UCSD-AML1 (cell line): Measurements from ENCODE around the gene KIF25.

ENCODE experiments used
- DNase-seq: peaks from one replicate; lab custom pipeline; 2025; ENCODE audit not compliant: unreplicated experiment; lab: John Stamatoyannopoulos, UW

The KIF25 gene, protein sequence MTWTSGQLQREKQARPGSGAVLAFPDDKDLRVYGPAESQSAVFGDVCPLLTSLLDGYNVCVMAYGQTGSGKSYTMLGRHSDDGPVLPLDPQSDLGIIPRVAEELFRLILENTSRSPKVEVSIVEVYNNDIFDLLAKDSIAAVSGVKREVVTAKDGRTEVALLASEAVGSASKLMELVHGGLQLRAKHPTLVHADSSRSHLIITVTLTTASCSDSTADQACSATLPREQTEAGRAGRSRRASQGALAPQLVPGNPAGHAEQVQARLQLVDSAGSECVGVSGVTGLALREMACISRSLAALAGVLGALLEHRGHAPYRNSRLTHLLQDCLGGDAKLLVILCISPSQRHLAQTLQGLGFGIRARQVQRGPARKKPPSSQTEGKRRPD

DNA sequence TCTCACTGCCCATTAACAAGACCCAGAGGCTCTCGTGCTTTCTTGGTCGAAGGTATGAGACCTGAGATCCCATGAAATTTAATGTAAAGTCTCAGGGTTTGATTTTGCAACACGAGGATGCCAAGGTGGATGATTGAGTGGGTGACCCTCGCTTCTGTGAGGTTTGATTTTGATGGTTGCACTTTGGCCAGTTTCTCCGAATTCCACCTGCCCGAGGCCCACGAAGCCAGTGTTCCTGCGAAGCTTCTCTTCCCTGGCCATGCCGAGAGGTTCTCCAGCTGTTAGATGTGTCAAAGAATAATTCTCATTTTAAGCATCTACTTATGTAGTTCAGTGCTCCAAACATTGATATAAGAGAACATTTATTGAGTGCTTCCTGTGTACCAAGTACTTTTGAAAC lies at the start of gene KIF25:
Gene KIF25 (plus strand): TSS at position 30 of the 400 bp plus-strand sequence. CDS start 31,915 bp downstream, outside the sequence.
- DNase-seq = no peak

DNA sequence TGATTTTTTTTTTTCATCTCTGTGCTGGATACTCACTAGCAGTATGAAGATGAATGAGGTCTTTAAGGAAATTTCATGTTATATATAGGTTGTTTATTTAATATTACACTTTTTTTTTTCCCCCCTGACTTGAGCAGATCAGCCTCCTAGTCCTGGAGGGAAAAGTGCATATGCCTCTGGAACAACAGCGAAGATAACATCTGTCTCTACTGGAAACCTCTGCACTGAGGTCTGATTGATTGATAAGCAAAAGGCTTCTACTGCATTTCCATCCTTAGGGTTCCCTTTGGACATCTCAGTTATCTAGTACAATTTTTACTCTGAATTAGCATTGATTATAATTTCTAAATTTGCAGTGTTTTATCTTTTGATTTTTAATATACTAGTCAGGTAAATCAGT lies 49.8 kb upstream of the KIF25 start:
- no peak for DNase-seq

DNA sequence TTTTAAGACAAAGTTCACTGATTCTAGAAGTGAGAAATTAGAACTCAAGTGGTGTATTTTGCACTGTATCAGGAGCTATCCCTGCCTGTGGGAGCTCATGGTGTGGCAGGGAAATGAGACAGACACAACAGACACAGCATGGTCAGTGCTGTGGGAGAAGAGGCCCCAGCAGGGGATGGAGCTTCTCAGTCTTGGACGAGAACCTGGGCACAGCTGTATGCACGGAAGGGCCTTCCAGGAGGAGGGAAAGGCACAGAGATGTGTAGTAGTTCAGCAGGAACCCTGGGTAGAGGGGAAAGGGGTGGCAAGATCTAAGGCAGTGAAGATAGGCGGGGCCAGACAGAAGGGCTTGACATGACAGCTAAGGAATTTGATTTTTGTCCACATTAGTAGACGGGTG lies 48.8 kb upstream of the KIF25 start:
- no peak for DNase-seq

DNA sequence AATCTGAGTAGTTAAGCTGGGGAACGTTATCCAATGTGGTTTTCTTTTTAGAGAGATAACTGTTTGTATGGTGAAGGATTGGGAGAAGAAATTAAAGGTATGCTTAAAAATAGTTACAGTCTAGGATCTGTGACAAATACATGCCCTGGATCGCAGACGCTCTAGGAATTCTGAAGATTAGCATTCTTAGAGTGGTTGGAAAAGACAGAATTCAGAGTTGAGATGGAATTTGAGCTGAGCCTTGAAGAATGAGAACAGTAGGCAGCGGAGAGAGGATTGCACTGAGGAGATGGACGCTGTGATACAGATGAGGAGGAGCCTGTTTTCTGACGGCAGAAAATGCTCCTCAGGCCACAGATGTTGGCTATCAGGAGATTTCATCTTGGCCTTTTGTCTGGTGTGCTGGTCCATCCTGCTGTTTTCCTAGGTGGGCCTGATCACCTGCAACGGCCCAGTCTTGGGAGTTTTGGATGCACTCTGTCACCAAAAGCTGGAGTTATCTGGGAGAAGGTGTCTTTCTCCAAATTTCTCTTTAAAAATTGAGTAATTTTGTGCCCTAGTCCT lies 48.3 kb upstream of the KIF25 start:
- no peak for DNase-seq

DNA sequence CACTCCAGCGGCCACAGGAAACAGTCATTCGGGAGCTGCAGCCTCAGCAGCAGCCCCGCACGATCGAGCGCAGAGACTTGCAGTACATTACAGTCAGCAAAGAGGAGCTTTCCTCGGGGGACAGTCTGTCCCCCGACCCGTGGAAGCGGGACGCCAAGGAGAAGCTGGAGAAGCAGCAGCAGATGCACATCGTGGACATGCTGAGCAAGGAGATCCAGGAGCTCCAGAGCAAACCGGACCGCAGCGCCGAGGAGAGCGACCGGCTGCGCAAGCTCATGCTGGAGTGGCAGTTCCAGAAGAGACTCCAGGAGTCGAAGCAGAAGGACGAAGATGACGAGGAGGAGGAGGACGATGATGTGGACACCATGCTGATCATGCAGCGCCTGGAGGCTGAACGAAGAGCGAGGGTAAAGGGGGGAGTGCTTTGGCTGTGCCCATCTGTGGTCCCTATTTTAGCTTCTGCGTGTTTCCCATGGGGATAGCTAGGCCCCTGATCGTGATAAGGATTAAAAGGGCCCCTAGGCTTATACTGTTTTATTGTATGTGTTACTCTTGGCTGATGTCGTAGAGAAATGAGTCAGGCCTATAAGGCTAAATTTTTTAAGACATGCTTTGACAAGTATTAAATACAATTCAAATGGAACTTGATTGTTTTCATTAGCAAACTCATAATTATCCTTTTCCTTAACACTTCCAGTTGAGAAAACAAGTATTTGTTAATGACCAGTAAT lies 45.5 kb upstream of the KIF25 start:
- no peak for DNase-seq

DNA sequence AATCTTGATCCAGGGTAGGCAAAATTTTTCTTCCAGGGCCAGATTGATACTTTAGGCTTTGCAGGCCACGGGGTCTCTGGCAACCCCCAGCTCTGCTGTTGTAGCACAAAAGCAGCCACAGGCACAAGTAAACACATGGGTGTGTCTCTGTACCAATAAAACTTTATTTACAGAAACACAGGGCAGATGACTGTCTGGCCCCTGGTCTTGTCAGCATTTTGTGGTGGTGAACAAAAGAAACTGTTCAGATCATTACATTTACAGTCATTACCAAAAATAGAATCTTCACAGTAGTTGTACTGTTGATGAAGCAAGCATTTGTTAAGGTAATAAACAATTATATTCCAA lies 45.0 kb upstream of the KIF25 start:
- DNase-seq = no peak

DNA sequence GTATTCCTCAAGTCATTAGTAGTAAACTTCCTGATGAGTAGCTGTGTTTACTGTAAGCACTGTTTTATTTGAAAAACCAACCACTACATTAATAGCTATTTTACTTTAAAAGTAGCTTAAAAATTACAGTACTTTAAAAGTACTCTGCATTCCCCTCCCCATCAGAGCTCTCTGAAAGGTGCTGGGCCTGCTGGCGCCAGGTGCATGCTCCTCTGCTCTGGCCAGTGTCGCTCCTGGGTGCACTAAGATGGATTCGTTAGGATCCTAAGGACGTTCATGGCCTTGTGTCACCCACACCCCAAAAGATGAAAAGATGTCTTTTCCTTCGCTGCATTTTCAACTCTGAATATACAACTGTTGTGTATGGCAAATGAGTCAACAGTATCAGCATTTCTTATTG lies 43.9 kb upstream of the KIF25 start:
- DNase-seq = no peak

DNA sequence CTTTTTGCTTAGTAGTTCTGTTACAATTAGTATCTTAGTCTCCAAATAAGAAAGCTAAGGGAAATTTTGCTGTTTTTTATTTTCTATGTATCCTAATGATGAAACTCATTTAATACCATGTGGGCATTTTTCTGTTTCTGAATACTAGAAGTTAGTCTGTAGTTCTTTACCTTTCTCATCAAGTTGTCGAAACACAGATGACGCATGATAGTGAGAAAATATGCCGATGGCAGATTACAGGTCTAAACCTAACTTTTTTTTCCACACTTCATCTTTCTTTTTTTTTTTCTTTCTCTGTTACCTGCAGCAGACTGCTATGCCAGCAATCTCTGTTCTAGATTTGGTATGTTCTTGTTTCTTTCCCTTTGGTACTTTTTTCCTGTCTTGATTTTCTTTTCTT lies 43.3 kb upstream of the KIF25 start:
- DNase-seq = no peak

DNA sequence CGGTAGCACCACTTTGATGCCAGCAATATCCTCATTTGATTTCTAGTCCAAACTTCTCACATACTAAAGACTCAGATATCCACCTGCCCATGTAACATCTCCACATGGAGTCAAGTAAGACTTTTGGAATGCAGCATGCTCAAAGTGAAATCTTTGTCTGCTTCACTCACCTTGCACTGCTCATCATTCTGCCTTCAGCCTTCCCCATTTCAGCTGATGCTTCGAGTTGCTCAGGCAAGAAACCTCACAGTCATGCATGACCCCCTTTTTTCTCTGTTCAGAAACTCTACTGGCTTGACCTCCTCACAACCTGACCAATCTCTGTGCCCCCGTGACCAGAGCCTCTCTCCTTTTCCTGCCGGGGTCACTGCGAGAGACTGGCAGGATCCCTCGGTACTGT lies 41.0 kb upstream of the KIF25 start:
- DNase-seq = no peak

DNA sequence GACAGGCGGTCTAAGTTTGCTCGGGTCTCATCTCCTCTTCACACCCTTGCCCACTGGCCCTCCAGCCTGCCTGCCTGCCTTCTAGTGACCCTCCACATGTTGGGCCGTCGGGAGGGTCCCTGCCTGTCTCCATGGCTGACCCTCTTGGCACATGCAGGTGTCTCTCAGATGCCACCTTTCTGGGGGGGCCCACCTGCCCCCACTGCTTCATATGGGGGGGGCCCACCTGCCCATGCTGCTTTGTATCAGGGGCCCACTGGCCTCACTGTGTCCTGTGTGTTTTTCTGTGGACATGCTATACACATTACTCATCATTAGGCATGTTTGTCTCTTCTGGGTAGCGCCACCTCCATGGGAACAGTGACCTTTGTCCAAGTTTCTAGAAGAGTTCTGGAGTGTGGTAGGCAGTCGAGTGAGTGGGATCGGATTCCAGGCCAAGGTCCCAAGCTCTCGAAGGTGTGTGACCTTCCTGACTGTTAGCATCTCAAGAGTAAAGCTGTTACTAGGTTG lies 40.4 kb upstream of the KIF25 start:
- no peak for DNase-seq

DNA sequence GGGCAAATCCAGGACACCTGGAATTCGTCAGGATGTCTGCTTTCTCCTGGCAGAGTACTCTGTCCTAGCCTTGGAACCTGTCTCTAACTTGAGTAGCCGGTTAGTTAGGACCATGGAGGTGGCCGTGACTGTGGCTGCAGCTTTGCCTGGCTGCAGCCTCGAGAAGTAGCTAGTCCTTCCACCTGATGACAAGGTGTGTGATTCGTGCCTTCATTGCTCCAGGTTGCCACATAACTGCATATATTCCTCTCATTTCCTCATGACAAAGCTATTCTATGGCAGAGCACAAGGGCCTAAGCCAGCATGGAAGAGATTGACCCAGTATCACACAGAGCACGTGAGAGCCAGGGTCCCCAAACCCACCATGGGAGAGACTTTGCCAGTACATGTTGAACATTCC lies 39.8 kb upstream of the KIF25 start:
- no peak for DNase-seq

DNA sequence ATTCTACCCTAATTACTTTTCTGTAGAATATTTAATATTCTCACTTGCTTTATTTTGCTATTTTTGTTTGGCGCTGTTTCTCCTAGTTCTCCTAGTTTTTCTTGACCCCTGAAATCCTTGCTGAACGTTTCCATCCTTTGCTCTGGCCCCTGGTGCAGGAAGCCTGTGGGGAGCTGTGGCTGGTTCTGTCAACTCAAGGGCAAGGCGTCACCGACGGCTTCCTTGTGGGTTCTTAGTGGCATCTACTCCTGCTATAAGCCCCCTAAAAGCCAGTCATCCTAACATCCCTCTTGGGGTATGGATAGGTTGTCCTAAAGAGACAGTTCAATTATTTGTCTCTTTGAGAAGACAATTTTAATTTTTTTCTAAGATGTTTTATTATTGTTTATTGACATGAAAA lies 36.9 kb upstream of the KIF25 start:
- no peak for DNase-seq

DNA sequence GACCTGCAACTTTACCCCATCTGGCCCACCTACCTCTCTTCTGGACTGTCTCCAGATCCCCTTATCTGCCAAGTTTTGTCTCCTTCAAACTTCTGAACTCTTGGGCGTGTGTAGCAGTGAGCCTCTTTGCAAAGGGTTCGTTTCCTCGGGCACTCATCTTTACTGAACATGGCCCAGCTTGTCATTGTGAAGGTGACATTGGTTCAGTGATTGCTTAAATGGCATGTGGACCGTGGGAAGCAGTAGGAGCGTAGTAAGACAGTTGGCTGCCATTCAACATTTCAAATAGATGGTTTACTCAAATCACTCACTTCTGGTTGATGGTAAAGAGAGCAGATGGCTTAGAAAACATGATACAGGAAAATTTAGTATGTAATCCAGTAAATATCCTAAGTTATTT lies 34.8 kb upstream of the KIF25 start:
- no peak for DNase-seq

DNA sequence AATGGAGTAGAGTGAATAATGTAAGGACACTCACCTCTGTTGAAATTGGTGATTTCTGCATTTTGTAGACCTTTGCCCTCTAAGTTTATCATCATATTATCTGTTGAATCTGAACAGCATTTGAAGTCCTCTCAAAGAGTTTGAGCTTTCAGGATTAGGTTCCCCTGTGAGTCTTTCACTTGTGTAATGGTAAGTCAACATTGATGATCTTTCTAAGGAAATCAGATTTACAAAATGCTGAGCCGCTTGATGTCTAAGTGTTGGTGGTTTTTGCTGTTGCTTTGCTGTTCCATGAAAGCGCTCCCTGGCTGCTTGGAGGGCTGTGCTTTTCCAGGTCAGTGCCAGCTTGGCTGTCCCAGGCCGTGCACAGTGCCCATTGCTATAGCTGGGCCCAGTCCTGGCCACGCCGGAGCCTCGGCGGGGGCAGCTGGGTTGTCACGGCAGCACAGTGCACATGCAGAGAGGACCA lies 33.8 kb upstream of the KIF25 start:
- DNase-seq = no peak

DNA sequence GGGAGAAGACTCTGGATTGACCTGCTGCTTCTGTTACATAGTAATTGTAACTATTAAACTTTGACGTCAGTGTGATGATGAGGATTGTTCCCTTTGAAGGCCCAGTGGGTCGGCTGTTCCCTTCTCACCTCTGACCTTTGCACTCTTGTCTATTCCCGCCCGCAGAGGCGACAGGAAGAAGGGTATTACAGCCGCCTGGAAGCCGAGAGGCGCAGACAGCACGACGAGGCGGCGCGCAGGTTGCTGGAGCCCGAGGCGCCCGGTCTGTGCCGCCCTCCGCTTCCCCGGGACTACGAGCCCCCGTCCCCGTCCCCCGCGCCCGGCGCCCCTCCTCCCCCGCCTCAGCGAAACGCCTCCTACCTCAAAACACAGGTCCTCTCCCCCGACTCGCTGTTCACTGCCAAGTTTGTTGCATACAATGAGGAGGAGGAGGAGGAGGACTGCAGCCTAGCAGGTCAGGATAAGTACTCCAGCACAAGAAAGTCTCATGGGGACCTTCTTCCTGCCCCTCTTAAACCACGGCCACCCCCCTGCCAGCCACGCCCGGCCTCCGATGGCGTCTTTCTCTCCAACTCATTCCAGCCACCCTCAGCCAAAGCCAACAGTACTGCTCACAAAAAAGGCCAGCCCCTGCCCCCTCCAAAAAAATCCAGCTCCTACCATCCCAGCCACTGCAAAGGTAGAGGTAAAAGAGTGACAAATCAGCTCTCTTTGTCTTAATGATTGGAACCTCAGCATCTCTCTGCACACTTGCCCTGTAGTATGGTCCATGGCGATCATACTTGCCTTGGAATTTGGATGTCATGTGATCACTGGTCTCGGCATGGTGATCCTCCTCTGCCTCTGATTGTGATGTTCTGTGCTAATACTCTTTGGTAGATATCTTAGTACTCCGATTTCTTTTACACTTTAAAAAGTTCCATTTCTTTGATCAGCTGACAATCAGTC lies 31.6 kb upstream of the KIF25 start:
- no peak for DNase-seq

DNA sequence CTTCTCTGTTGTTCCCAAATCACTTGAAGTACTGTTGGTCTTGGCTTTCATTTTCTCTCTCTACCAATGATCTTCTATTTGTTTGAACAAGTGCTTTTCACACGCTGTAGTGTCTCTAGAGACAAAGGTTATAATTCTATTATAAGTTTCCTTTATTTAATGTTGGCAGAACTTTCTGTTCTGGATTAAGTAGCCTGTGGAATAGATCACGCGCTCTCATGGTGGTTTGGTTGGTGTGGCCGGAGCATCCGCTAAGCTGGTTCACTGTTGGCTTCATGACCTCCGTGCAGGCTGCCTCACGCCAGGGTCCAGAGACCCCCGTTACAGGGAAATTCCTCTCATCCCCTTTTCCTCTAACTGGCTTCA lies 30.9 kb upstream of the KIF25 start:
- DNase-seq = no peak

DNA sequence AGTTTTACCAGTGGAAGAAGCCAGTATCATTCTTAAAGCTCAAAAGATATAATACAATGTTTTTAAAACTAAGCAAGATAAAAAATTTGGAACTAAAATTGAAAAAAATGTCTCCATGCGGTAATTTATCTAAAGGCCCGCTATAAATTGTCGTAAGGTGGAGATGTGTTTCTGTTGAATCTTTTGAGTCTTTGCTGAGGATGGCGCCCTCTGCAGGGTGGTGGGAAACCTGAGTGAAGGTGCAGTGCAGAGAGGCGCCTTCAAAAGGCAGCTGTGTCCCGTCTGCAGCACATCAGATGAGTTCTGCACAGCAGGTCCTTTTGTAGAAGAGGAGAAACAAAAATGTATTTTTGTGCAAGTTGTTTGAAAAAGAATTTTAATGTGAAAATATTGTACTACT lies 29.4 kb upstream of the KIF25 start:
- DNase-seq = peak; percentile 25

DNA sequence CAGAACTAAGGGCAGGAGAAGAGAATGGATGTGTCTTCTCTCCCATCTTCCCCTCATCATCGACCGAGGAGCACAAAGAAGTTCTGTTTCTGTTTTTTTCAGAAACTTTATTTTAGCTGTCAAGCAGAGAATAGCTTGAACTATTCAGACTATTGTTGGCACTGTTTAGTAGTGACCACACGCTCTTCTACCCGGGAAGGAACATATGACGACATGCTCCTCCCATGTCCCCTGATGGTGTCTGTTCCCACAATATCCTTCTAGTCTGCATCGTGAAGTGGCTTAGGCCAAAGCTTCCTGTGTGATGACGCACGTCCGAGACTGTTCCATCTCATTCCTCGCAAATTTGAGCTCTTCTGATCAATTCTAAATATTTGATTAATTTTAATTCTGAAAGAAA lies 27.2 kb upstream of the KIF25 start:
- DNase-seq = no peak

DNA sequence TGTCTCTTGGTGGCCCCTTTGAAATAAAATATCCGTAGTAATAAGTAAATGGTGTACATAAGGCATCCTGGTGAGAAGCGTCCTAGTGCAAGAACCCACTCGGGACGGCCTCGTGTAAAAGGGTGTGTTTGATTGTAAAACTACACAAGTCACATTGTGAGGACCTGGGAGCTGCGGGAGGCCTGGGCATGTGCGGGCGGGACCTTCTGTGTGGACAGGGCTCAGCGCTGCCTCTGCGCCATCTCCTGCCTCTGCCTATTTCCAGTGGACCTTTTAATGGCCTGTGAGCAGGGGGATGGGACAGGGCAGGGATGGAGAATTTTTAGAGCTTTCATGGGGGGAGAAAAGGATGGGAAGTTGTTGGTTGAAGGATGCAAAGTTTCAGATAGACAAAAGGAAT lies 25.3 kb upstream of the KIF25 start:
- DNase-seq = no peak

DNA sequence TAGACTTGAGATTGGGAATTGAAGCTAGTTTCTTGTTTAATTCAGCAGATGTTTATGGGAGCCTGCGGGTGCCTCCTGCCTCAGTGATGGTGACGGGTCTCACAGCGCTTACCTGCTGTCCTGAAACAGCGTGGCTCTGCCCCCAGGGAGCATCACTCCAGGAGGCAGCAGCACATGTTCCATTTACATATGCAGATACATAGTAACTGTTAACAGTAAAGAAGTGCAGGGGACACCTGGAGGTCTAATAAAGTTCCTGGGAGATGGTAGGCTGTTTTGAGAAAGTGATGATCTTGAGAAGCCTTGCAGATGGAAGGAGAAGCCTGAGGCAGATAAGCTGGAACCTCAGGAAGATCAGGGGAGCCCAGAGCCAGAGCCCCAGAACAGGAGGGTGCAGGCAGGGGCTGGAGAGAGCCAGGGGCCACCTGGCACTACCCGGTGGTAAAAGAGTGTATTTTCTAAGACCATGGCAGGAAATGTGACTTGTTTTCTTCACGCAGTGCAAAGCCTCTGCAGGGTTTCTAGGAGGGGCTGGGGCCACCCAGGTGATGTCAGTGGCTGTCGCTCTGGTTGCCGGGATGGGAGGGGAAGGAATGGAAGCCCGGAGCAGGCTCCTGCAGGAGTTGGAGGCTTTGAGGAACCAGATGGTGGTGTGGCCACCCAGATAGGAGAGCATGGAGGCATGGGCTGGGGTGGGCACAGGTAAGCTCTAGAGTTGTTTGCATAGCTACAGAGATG lies 24.2 kb upstream of the KIF25 start:
- DNase-seq = no peak
